BJ (cell line): ENCODE results near the gene ROBO4. TPM values are rescaled to one million over a fixed set of nuclear protein-coding genes. Genes with fewer than 3 reads are reported as not detected.
A peak's percentile ranks its signal among the peaks of the same experiment; 100 is the strongest.

Experiments used
- CTCF ChIA-PET: fragments of 350-600 bp; formaldehyde crosslinking; extraction: SDS; loops from one replicate; lab custom pipeline; 2021; ENCODE audit warnings: antibody characterized with exemption, inconsistent platforms; lab: Yijun Ruan, JAX
- POLR2A ChIA-PET: fragments of 300-600 bp; sonication (Branson Sonifier 250); formaldehyde crosslinking; extraction: SDS; loops from one replicate; lab custom pipeline; 2021; ENCODE audit warnings: antibody characterized with exemption; lab: Charles Lee
- DNase-seq: peaks from one replicate; pipeline ENCODE4 v3.0.0-alpha.2; 2011; ENCODE audit warnings: low read depth
- H3K27me3 ChIP-seq: 2 replicates; pipeline ENCODE4 v1.6.0; 2011; ENCODE audit warnings: low read length; ENCODE audit not compliant: control insufficient read depth, insufficient read depth
- H3K36me3 ChIP-seq: 2 replicates; pipeline ENCODE4 v1.5.1; 2011; ENCODE audit warnings: low read length; ENCODE audit not compliant: control insufficient read depth, insufficient read depth
- H3K4me3 ChIP-seq: 2 replicates; pipeline ENCODE4 v1.5.1; 2011; ENCODE audit warnings: low read depth, mild to moderate bottlenecking, control low read depth, low read length
- polyA plus RNA-seq: library from polyadenylated mRNA; depleted of rRNA; stranded (reverse); fragments of >200 nt; gene quantifications from 2 replicates; pipeline ENCODE4 v1.2.3, GENCODE V29; 2011
- TF ChIP-seq, protein P1 (sequence below): IDR thresholded peaks from 2 replicates; pipeline ENCODE4 v1.5.1; 2011; ENCODE audit warnings: low read depth, mild to moderate bottlenecking, control low read depth, inconsistent platforms, low read length, moderate library complexity; ENCODE audit not compliant: insufficient read depth

ROBO4 gene
- polyA plus RNA-seq, 1 experiment: 0.26 TPM

DNA sequence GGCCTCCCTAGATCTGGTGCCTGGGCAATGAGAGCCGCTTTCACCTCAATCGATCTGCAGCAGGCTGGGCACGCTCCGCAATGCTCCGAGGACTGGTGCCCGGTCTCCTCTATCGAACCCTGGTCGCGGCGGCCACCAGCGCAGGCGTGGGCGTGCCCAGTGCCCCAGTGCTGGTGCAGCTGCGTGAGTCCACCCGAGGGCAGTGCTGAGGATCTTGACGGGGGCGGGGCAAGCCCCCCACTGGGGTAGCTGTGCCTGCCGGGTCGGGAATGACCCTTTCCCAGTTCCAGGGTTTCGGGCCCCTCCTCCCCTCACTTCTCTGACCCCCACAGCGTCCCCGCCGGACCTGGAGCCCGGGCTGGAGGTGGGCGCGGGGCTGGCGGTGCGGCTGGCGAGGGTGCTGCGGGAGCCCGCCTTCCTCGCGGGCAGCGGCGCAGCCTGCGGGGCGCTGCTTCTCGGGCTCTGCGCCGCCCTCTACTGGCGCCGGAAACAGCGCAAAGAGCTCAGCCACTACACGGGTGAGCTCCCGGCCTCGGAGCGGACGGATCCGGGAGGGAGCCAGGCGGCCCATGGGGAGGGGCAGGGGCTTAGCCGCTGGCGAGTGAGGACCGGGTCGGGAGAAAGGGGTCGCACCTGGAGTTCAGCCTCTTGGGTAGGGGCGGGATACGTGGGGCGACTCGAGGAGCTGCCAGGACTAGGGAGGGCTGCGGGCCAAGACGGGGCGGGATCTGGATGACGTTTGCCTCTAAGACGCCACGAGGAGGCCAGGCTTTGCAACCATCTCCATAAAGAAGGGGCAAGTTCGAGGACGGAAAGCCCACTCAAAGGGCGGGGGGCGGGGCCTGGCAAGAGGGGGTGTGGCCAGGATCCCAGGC lies 21.5 kb downstream of the ROBO4 start:
- POLR2A ChIA-PET: interaction anchor here (0.6 to 0.7 kb wide), 2 partner anchors 22 to 60 kb away, joined by 3 read pairs; no protein-coding TSS in a partner anchor
- peak; percentile 58 for DNase-seq
- no peaks in the 10 kb centered on the region for H3K36me3 ChIP-seq
- H3K27me3 ChIP-seq: peaks cover 10% of the 10 kb centered on the region
- CTCF ChIA-PET: interaction anchor here (0.6 to 3.0 kb wide), 26 partner anchors 8 to 511 kb away, joined by 3 to 26 read pairs (median 6); partner anchors contain the start of genes CCDC15, HEPACAM, HEPN1 and MSANTD2
- peak overlapping the region; percentile 68 for H3K4me3 ChIP-seq
- TF ChIP-seq, protein P1, sequence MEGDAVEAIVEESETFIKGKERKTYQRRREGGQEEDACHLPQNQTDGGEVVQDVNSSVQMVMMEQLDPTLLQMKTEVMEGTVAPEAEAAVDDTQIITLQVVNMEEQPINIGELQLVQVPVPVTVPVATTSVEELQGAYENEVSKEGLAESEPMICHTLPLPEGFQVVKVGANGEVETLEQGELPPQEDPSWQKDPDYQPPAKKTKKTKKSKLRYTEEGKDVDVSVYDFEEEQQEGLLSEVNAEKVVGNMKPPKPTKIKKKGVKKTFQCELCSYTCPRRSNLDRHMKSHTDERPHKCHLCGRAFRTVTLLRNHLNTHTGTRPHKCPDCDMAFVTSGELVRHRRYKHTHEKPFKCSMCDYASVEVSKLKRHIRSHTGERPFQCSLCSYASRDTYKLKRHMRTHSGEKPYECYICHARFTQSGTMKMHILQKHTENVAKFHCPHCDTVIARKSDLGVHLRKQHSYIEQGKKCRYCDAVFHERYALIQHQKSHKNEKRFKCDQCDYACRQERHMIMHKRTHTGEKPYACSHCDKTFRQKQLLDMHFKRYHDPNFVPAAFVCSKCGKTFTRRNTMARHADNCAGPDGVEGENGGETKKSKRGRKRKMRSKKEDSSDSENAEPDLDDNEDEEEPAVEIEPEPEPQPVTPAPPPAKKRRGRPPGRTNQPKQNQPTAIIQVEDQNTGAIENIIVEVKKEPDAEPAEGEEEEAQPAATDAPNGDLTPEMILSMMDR: peak; percentile 74

DNA sequence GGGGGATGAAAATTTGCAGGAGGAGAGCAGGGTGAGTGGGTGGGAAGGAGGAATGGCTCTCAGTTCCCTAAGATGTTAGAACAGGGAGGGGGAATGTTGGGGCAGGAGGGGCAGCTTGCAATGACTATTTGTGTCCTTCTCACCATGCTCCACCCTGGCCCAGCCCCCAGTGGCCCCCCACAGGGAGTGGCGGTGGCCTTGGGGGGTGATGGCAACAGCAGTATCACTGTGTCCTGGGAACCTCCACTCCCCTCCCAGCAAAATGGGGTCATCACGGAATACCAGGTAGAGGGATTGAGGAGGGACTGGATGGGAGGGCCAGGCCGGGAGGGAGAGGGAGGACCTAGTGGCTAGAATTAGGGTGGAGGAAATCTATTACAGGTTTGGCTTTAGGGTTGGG lies 22.3 kb downstream of the ROBO4 start:
- TF ChIP-seq, protein P1: no peak
- POLR2A ChIA-PET: no interaction called here
- DNase-seq: no peak
- peaks cover 16% of the 10 kb centered on the region for H3K27me3 ChIP-seq
- CTCF ChIA-PET: interaction anchor here (1.3 to 3.0 kb wide), 16 partner anchors 9 to 257 kb away, joined by 3 to 26 read pairs (median 8); partner anchors contain the start of genes CCDC15, HEPACAM, HEPN1 and MSANTD2
- H3K4me3 ChIP-seq: peak overlapping the region; percentile 68; the same call in 1 of the 2 replicates
- no peaks in the 10 kb centered on the region for H3K36me3 ChIP-seq

DNA sequence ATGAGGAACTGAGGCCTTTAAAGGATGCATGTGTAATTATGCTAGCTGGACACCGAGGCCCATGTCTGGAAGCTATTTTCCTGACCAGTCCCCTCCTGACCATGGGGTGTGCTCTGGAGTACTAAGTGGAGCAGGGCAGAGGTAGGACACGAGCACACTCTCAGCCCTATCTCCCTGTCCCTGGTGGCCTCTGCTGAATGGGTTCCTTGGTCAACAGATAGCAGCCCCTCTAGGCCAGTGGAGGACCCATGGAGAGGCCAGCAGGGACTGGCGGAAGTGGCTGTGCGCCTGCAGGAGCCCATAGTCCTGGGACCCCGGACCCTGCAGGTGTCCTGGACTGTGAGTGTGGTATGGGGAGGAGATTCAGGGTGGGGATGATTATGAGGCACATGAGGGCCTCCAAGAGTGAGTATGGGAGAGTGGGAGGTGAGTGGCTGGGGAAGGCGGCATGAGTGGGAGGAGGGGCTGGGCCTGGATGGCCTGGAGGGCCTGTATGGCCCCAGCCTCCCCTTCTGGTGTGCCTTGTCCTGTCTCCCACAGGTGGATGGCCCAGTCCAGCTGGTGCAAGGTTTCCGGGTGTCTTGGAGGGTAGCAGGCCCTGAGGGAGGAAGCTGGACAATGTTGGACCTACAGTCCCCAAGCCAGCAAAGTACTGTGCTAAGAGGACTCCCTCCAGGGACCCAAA lies 23.0 kb downstream of the ROBO4 start:
- no peaks in the 10 kb centered on the region for H3K36me3 ChIP-seq
- POLR2A ChIA-PET: no interaction called here
- H3K27me3 ChIP-seq: peaks cover 23% of the 10 kb centered on the region
- TF ChIP-seq, protein P1: no peak
- H3K4me3 ChIP-seq: no peak overlapping the region
- no peak for DNase-seq
- CTCF ChIA-PET: interaction anchor here (0.6 to 3.0 kb wide), 3 partner anchors 8 to 37 kb away, joined by 4 to 26 read pairs (median 16); partner anchors contain the start of gene ROBO3

DNA sequence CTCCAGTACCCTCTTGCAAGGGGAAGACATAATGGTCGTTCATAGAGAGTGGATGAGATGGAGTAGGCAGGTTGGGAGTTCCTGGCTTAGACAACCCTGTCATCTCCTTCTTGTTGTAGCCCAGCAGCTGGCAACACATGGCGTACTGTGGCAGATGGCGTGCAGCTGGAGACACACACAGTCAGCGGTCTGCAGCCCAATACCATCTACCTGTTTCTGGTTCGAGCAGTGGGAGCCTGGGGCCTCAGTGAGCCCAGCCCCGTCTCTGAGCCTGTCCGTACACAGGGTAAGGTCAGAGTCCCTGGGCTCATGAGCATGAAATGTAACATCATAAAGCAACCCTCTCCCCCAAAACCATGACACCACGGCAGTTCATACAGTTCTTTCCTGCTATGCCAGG lies 23.7 kb downstream of the ROBO4 start:
- TF ChIP-seq, protein P1: no peak
- peaks cover 29% of the 10 kb centered on the region for H3K27me3 ChIP-seq
- no peak for DNase-seq
- CTCF ChIA-PET: interaction anchor here (0.6 to 3.0 kb wide), 2 partner anchors 8 to 36 kb away, joined by 4 to 26 read pairs; partner anchors contain the start of gene ROBO3
- POLR2A ChIA-PET: no interaction called here
- H3K4me3 ChIP-seq: no peak overlapping the region
- H3K36me3 ChIP-seq: no peaks in the 10 kb centered on the region
